Measurements from ENCODE around the gene MARS2.
"Not testable (repeated sequence)": the region's sequence is repeated elsewhere in the genome, so short reads cannot be mapped to it uniquely, and the experiment has no call there.

GRCh38 chr2:197695206-197695605, 10.0 kb upstream of the MARS2 start:
- TF ChIP-seq POLR2A (IDR thresholded peaks at IDR 0.05; ENCODE audit: low read depth); CTCF (IDR thresholded peaks at IDR 0.05): not testable (repeated sequence)

Measured in esophagus muscularis mucosa (tissue), 3 donors.